ENCODE measurements around the gene MDM1.

The MDM1 gene

GRCh38 chr12:68356060-68356695 lies 24.0 kb upstream of the MDM1 start:
- no peak for DNase-seq (ENCODE audit: low spot score)

GRCh38 chr12:68354977-68355541 lies 22.9 kb upstream of the MDM1 start:
- DNase-seq (ENCODE audit: low spot score) = no peak

- peak; percentile 75 for DNase-seq (ENCODE audit: low spot score)
Observed at GRCh38 chr12:68352067-68352466, 19.9 kb upstream of the MDM1 start.

- peak; percentile 66 for DNase-seq (ENCODE audit: low spot score)
Observed at GRCh38 chr12:68350753-68351152, 18.6 kb upstream of the MDM1 start.

- DNase-seq (ENCODE audit: low spot score) = peak; percentile 77
Observed at GRCh38 chr12:68349921-68350606, 17.9 kb upstream of the MDM1 start.

- peak; percentile 29 for DNase-seq (ENCODE audit: low spot score)
Observed at GRCh38 chr12:68349220-68349621, 17.1 kb upstream of the MDM1 start.

DNA sequence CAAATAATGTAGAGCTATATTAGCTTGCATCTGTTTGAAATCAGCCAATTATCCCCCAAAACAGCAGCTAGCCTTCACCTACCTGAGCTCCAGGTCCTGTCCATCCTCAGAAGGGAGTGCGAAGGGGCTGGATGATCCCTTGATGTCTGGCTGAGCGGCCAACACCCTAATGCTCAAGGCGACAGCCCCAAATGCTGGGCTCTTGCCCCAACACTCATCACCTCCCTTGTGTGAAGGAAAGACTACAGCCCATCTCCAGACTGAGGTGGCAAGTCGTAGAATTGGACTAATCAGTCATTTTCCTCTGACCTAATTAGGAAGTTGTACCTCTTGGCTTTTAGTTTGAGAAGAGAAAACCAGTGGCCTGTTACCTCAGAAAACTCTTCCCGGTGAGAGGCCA lies 16.3 kb upstream of the MDM1 start:
- DNase-seq (ENCODE audit: low spot score) = no peak

DNA sequence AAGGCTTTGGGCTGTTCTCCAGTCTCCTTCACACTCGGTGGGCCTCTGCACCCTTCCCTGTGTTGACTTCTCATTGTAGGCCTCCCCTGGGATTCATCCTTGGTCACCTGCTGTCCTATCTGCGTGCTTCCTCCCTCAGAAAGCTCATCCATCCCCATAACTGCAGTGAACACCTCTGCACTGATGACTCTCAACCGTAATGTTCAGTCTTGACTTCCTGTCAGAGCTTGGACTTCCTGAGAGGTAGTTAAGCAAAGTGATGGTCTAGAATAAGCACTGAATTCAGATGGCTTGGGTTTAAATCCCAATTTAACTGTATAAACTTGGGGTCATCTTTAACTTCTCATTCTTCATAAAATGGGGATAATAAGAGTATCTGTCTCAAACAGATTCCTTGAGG lies 13.6 kb upstream of the MDM1 start:
- DNase-seq (ENCODE audit: low spot score) = no peak

GRCh38 chr12:68344126-68344525 lies 12.0 kb upstream of the MDM1 start:
- no peak for DNase-seq (ENCODE audit: low spot score)

GRCh38 chr12:68342966-68343365 lies 10.8 kb upstream of the MDM1 start:
- no peak for DNase-seq (ENCODE audit: low spot score)

- DNase-seq (ENCODE audit: low spot score) = no peak
Observed at GRCh38 chr12:68341822-68342221, 9.7 kb upstream of the MDM1 start.

GRCh38 chr12:68340404-68341270 lies 8.5 kb upstream of the MDM1 start:
- no peak for DNase-seq (ENCODE audit: low spot score)

GRCh38 chr12:68336889-68337303 lies 4.7 kb upstream of the MDM1 start:
- no peak for DNase-seq (ENCODE audit: low spot score)

- DNase-seq (ENCODE audit: low spot score) = no peak
Observed at GRCh38 chr12:68335462-68335861, 3.3 kb upstream of the MDM1 start.

DNA sequence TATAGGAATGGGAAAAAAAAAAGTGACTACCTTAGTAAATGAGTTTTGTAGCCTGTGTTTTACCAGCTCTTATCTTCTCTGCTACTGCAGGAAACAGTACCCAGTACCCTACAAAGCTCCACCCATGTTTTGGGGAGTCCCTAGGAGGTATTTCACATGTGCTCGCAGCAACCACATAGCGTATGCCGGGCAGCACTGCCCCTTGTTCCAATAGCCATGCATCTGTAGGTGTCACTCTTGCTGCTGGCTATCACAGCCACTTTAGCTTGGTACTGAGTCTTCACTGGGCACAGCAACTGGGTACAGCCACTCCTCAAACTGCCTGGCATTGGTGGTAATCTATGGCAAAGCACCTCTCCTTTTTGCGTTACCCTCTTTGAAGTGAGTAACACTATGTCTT lies 2.0 kb upstream of the MDM1 start:
- DNase-seq (ENCODE audit: low spot score) = peak; percentile 33

GRCh38 chr12:68332728-68333630 lies 817 bp upstream of the MDM1 start:
- no peak for DNase-seq (ENCODE audit: low spot score)

DNA sequence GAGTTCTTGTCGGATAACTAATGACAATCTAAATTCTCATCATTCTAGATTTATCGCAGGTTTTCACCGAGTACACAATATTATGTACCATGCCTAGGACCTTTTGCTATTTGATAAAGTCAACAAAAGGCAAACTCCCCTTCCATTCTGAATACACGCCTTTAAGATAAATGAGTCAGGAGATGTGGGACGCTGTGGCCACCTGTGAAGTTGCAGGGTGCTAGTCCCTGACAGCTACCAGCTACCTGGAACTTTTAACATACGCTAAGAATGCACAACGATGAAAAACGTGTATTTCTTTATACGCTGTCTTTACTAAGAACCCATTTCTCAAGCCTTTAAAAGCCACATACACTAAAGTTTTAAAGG lies 678 bp downstream of the MDM1 start:
- peak; percentile 30 for DNase-seq (ENCODE audit: low spot score)

DNA sequence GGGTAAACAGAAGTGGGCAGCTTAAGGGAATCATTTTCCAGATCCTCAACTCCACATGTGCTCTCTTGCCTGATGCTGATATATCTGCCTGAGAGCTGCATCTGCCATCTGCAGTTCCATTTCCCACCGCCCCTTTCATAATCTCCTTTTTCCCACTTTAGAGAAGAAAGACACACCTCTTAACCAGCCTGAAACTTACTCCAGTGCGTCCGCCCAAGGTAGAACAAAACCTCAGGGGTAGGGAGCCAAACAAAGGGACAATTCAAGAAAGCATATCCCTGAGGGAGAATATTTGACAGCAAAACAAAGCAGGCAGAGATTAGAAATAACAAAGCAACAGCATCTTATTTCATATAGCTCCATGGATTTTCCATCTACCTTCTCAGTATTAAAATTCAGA lies 4.3 kb downstream of the MDM1 start:
- no peak for DNase-seq (ENCODE audit: low spot score)

- DNase-seq (ENCODE audit: low spot score) = no peak
Observed at GRCh38 chr12:68326716-68327115, 5.4 kb downstream of the MDM1 start.

DNA sequence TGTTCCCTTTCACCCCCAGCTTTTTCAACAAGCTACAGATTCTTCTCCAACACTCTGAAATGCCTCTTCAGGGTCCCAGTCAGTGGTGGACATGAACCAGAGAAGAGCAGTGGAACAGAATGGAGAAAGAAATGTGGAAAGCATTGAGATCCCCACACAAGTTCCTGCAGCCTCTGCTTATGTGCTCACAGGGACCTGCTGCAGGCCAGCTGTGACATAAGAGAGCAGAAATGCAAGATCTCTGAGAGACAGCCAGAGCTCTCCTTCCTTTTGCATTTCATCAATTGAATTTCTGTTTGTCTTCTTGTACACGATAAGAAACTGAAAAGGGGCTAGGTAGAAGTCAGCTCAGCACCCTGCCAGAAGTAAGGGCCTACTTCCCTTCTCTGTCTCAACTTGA lies 6.2 kb downstream of the MDM1 start:
- DNase-seq (ENCODE audit: low spot score) = no peak

GRCh38 chr12:68324531-68324930 lies 7.6 kb downstream of the MDM1 start:
- no peak for DNase-seq (ENCODE audit: low spot score)

DNA sequence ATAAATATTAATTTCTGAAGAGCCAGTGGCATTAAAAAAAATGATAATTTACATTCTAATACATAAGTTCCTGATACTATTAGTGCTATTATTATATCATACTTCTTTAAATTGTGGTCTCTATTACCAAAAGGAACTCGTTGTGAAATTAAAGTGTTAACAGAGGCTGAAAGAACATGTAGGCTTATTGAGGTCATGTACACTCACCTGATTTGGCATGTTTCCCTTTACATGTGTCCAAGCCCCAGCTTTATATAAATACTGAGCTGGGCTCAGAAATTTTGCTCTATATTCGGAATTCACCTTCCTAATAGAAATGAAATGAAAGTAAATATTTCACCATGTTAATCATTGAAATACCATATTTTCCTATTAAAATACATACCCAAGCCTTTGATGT lies 11.0 kb downstream of the MDM1 start:
- no peak for DNase-seq (ENCODE audit: low spot score)

Data from kidney tubule cell (primary cell).